CD4-positive, alpha-beta T cell treated with Interleukin-1 beta for 1 hour (primary cell): Measurements from ENCODE around the gene HSPG2.
"Not testable (repeated sequence)": the region's sequence is repeated elsewhere in the genome, so short reads cannot be mapped to it uniquely, and the experiment has no call there.

Source experiments
- DNase-seq, 2 donors: peaks; one replicate each; pipeline ENCODE4 v3.0.0-alpha.2; 2020 to 2022

Gene HSPG2

DNA sequence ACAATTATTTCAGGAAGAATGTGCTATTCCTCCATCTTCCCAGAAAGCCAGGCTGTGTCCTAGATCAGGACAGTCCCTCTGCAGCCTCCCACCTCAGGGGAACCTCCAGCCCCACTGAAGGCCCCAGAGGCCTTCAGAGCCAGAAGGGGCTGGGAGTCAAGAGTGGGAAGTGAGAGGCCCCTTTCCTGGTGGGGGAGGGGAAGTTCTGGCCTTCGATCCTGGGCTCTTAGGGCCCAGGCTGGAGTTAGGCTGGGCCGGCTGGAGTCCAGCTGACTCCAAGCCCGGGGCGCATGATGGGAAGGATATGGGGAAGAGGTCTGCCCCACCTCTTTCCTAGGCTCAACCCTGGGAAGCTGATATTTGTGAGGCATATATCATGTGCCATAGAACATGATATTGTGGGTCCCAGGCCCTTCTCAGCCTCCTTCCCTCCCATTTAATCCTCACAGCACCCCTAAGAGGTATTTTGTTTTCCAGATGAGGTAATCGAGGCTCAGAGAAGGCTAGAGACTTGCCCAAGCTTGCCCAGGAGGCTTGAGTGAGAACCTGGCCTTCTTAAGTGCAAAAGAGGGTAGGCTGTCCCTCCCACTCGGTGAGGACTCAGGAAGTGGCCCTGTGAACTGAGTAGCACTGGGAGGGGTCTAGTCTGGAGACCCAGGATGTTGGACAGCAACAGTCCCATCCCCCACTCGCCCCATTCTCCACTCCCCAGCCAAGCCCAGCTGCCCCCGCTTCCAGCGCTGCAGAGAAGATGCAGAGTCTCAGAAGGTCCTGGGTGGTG is 18.6 kb upstream of the HSPG2 start:
- DNase-seq = no peak

DNA sequence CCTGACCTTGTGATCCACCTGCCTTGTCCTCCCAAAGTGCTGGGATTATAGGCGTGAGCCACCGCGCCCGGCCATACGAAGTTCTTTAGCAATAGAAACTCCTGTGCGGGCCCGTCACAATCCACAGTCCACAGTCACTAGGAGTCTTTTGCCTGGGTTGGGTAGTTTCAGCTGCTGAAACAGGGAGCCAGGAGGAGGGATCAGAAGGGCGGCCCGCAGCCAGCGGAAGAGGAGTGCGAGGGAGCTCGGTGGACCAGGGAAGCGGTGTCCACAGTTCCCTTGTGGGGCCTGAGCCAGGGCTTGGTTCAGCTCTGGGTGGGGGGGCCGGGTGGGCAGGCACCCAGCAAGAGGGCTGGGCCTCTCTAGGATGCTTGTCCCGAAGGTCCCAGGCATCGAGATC is 17.9 kb upstream of the HSPG2 start:
- no peak for DNase-seq

DNA sequence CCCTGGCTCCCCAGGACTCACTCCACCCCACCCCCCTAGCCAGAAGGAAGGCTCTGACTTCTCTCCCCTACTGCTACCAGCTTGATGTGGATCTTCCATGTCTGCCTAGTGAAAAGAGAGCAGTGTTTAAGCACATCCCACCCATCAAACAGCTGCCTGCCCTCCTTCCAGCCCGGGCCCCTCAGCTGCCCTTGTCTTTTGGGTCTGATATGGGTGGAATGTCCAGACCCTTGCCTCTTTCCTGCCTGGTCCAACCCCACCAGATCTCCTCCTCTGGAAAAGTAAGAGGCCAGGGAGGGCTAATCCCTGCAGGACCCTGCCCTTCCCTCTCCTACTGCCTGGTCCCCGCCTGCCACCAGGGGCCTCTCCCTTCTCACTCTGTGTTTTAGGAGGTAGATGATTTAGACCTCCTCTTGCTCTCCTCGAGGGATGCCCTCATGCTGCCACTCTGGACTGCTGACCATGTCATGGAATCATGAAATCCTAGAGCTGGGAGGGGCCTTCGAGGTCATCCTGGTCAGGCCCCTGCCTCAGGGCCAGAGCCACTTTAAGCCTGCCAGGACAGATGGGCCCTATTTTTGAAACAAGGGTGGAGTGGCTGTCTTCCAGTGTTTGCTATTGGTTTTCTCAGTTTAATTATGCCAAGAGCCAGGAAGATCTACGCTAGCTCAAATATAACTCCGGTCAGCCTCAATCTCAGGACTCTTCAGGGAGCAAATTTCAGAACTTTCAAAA is 15.8 kb upstream of the HSPG2 start:
- DNase-seq = no peak

DNA sequence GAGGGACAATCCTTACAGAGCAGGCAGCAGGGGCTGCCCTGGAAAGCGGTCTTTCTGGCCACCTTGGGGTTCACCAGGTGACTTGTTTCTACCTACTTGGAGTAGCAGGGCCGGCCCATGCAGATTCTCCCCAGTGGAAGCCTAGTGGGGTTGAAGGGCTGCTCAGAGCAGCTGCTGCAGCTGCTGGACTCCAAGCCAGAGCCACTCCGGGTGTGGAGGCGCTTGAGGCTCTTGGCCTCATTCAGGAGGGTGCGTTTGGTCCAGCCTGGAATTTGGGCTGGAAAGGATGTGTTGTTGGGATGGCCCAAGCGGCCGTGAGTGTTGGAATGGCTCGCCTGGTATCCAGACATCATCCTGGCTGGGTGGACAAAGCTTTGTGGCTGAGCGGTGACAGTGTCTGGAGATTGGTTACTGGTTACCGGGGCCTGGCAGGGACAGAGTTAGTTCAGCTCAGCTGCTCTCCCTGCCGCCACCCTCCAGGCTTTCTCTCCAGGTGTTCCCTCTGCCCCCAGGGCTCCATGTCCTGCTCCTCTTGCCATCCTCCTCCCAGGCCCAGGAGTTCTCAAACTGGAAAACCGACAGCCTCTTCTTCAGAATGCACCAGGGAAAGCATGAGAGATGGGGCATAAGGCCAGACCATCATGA is 14.2 kb upstream of the HSPG2 start:
- no peak for DNase-seq

DNA sequence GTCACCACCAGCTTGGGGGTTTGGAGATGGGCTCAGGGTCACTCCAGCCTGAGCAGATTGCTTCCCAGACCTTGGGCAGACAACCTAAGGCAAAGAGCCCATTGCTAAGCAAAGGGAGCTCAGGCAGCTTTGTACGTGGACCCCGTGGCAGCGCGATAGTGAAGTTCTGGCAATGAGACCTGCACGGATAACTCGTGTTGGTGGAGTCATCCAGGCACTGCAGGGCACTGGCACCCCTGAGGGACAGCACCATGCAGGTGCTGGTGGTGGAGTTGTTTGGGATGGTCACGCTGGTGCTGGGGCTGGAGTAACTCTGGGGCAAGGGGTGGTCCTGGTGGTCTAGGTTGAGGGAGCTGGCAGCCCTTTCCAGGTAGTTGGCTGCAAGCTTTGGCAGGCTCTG is 13.6 kb upstream of the HSPG2 start:
- DNase-seq = no peak

DNA sequence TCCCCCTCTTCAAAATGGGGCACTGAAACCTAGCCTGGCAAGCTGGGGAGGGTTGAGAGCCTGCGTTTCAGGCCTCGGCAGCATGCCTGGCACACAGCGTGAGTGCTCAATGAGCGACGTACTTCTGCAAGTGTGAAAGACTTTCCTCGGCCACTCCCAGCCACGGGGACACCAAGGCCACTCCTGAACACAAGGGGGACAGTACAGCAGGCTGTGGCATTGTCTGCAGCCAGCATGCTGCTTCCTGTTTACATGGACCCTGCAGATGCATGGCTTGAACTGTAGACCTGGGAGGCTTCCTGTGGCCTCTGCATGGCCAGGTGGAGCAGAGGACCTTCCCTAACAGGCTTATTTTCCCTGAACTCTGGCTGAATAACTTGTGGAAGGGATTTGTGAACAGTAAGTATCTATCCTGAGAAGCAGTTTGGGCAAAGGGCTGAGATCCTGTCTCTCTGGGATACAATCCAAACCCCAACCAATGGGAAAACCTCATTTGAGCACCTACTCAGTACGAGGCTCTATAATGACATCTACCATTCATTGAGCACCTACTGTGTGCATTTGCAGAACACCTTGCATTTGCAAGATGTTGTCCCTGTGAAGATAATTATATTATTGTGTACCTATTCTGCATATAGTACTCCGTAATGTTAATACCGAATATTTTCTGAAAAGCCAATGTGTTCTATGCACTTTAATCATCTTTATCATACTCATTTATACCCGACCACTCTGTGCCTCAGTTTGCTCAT is 9.9 kb upstream of the HSPG2 start:
- DNase-seq = no peak

DNA sequence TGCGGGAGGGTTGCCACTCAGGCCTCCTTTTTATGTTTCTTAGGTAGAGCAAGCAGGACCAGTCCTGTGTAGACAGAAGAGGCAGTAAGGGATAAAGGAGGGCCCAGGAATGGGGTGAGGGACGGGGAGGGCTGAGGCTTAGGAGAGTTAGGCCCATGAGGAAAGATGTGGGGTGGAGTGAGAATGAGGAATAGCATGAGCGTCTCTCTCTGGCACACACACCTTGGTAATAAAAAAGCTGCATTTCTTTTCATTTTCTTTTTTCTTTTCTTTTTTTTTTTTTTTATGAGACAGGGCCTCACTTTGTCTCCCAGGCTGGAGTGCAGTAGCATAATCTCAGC is 7.6 kb upstream of the HSPG2 start:
- DNase-seq = no peak

DNA sequence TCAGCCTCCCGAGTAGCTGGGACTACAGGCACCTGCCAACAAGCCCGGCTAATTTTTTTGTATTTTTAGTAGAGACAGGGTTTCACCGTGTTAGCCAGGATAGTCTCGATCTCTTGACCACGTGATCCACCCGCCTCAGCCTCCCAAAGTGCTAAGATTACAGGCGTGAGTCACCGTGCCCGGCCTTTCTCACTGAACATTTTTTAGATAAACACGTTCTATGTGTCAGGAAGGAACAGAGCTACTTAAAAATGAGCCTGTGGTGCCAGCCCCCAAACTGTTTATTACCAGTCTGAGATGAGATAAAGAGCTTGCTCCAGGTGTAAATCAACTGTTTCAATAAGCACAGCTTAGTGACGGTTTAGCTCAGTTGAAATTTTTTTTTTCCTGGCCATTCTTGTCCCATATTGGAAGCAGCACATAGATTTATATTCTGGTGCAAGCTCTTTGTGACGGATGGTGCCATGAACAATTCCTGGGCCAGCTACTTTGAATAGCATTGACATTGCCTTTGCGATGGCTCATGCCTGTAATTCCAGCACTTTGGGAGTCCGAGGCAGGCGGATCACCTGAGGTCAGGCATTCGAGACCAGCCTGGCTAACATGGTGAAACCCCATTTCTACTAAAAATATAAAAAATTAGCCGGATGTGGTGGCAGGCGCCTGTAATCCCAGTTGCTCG is 6.0 kb upstream of the HSPG2 start:
- not testable (repeated sequence) for DNase-seq

DNA sequence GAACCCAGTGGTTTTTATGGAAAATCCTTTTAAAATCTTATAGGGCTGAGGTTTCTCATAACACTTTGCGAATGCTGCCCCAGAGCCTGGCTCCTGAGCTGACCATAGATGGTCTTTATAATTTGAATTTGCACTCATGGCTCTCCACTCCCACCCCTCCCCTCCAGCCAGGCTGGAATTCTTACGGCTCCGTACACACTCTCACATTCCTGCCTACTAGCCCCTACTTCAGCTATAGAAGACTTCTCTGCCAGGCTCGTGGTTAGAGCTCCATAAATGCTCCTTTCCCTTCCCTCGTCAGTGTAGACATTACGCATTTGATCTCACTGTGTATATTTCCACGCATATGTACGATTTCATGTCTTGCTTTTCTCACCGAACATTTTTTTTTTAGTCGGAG is 5.4 kb upstream of the HSPG2 start:
- DNase-seq = no peak

DNA sequence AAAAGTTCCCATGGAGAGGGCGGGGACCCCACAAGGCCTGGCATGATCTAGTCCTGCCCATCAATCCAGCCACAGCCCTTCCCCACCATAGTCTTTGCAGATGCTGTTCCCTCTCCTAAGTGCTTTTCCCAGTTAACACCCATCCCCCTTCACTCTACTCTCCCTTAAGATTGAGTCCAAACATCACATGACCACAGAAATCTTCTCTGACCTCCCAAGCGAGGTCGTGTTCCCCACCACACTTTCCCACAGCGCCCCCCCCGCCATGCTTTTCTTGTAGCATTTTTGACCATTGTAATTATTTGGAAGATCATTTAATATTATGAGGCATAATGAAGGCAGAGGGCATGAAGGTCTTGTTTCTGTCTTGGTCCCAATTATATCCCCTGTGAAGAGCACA is 4.3 kb upstream of the HSPG2 start:
- DNase-seq = no peak

DNA sequence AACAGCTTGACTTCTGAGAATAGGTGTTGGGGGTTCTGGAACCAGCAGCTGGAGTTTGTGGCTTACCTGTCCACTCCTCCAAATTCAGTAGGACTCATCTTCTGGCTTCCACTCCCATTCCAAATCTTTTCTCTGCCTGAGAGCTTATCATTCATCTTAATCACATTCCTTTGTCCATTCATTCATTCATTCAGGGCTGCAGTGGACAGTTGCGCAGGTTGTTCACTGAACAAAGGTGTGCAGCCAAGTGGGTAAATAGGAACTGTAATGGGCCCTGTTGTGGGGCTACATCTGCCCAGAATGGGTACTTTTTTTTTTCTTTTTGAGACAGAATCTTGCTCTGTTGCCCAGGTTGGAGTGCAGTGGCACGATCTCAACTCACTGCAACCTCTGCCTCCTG is 3.4 kb upstream of the HSPG2 start:
- DNase-seq = no peak

DNA sequence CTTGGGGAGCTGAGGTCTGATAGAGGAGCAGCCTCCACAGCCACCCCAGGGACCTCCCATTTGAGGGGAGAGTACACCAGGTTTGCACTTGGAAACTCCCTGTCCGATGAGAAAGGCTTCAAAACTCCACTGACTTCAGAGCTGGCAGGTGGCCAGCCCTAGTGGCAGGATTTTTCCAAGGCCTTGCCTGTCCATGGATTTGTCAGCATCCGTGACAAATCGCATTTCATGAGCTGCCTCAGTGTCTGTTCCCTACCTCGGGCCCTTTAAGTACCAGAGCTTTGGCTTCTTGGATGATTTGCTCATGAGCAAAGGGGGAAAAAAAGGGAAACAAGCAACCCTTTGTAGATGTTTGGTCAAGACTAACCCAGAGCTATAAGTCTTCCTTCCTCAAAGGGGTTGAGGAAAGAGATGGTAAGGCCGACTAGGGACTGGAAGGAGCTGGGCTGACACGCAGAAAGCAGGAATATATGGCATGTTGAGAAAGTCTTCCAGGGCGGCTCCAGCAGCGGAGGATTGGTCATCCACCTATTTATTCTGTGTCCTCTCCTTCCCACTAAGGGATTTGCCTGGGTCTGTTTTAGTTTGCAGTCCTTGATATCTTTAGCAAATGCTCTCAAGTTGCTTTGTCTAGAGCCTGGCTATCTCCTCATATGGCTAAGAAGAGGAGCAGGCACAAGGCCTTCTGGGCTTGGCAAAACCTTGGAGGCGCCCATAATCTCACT is 2.7 kb upstream of the HSPG2 start:
- DNase-seq = peak in 1 of 2 donors; percentile 4

DNA sequence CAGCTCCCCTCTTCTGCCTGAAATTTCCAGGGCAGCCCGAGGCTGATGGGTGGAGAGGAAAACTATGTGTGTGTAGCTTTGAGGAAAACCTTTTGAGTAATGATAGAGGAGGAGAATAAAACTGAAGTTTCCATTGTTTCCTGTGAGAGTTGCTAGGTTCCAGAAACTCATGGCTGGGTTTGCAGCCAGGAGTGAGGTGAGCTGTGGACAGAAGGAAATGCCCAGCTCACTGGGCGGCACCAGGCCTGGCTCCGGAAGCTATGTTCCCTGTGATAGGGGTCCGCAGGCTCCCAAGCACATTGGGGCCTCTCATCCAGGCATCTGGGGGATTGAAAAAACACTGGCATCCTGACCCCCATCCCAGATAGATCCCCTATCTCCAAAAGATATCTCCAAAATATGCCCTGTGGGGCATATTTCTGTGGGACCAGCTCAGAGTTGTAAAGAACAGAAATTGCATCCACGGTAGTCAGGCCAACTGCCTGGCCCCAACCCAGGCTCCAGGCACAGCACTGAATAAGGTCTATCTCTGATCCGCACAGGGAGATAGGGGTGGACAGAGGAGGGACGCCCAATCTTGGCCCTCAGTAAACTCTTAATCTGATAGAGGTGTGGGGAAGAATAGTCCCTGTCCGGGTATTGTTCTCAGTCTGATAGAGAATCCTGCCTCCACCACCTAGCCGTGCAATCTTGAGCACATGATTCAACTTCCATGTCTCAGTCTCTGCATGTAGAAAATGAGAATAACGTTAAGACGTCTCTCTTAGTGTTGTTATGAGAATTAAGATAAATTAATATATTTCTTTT is 1.8 kb upstream of the HSPG2 start:
- DNase-seq = no peak

DNA sequence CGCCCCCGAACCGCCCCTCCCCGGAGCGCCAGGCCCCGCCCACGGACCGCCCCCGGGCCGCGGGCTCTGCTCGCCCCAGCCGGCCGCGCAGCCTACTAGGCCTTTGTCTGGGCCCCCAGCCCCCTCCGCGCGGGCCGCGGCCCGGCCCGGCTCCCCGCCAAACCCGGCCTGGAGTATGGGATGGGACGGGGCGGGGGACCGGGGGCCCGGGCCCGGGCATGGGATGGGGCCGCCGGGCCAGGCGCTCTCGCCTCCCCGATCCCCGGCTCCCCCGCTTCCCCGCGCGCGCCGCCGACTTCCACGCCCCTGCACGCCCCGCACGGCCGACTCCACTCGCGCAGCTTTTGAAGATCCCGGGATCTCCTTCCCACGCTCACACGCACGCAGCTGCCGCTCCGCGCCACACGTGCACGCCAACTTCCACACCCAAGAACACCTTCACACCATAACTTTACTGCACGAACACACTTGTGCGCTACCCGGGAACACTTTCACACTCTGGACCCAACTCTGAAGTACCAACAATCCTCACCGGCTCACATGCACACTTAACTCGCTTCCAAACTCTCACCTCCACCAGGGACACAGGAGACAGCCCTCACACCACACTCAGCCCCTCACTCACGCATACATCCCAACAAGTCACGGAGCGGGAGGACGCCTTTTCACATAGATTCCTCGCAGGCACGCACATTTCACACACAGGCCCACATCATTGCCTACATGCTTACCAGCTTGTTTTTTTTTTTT is 437 bp upstream of the HSPG2 start:
- peak; percentile 64 to 77 for DNase-seq

DNA sequence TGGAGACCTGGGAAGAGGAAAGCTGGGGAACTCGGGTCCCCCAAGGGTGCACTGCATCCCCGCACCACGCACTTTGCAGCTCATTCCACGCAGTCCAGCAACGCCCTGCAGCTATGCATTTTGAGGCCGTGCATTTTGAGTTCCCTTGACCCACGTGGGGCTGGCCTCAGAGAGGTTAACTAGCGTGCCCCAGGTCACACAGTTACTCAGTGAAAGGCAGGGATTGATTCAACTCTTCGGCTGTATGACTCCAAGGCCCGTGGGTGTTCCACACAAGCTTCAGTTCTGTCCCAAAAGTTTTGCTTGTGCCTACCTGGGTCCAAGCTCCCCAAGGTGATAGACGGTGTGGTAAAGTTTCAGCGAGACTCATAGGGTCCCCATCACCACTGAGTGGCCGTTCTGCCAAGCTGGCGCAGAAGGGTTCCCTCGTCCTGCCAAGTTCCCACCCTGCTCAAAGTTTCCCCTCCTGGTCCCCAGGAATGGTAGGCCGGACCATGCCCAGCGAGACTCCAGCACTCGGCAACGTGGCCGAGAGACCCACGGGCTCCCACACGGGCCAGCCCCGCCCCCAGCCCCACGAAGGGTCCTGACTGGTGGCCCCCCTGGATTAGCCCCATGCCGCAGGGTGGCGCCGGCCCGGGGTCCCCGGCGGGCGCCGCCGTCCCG is 611 bp downstream of the HSPG2 start:
- DNase-seq = no peak

DNA sequence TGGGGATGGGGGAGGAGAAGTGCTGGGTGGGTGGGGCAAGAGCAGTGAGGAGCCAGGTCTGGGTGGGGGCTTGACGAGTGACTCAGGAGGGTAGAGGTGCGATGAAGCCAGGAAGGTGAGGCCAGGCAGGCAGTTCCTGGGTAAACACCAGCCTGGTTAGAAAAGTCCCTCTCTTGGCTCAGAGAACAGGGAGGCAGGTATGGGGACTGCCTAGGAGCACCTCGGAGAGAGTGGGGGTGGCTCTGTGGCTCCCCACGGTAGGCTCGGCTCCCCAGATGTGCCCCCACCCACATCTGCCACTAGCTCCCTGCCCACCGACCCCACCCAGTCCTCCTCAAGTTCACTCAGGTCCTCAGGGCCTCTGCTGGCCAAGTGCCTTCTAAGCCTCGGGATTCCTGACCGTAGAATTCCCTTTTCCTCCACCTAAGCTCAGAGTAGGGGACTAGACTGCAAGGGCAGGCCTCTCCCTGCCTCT is 1.2 kb downstream of the HSPG2 start:
- DNase-seq = no peak

DNA sequence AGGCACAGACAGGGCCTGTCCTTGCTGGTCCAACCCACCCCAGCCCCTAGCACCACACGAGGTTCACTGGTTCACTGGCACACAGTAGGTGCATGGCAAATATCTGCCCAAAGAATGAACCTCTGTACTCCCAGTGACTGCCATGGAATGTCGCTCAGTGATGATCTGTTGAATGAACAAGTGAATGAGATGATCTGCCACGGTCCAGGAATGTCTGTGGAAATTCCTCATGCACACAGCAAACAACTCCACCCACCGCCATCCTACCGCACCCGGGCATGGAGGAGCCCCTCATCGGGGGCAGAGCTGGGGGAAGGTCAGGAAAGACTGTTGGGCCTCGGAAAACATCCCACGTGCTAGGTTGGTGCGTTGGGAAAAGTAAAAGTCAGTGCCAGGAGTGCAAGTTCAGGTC is 1.7 kb downstream of the HSPG2 start:
- DNase-seq = no peak

DNA sequence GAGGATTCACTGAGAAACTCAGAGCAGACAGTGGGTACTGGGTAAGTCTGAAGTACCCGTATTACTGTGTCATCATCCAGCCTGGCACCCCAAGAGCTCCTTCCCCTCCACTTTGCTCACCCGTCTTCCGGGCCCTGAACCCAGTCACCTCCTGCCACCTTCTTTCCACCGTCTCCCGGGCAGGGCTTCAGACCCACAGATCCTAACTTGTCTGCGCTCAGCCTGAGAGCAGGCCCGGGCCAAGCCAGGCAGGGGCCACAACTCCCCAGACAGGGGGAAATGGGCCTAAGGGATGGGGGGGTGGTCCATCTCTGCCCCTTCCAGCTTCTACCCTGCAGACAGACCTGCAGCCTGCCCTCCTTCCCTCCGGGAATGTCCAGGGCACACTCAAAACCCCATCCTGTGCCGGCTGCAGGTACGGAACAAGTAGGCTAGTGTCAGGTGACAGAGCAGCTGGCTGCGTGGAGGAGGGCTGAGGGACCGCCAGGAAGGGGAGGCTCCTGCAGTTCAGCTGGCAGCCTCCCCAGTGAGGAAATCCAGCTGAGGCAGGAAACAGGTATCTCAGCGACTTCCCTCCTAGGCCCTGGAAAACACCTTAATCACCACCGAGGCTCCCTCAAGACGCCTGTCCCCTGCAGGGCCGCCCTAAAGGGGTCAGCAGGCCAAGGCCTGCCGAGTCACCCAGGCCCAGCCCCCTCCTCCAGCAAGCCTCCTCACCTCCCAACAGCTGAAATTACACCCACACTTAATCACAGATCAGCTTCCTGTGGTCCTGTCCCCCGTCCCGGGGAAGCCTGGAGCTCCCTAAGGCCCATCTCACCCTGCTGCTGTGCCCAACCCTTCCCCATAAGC is 3.5 kb downstream of the HSPG2 start:
- DNase-seq = no peak

DNA sequence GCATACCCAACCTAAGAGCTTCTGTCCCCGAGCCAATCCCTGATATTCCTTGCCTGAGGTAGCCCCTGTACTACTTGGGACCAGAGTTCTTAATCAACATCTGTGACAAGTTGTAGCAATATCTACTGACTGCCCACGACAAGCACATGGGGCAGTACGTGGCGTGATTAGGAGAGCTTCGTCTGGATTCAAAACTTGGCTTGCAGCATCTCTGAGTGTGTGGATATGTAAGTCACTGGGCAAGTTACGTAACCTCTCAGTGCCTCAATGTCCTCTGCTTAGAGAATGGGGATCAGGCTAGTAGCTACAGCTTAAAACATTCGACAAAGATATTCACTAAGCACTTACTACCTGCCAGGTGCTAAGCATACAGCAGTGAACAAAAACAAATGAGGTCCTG is 5.0 kb downstream of the HSPG2 start:
- no peak for DNase-seq
